HG03565 (cell line): ENCODE data around the gene SEPSECS.

ENCODE experiments used
- ATAC-seq: cut with Tn5 transposase; IDR thresholded peaks from one replicate; pipeline ENCODE4 v1.9.1; 2021; ENCODE audit warnings: mild to moderate bottlenecking, moderate library complexity; ENCODE audit not compliant: unreplicated experiment

Gene SEPSECS

GRCh38 chr4:25157081-25157480 is 3.2 kb downstream of the SEPSECS start:
- no peak for ATAC-seq

- ATAC-seq: no peak
Observed at GRCh38 chr4:25155947-25156346, 4.3 kb downstream of the SEPSECS start.

DNA sequence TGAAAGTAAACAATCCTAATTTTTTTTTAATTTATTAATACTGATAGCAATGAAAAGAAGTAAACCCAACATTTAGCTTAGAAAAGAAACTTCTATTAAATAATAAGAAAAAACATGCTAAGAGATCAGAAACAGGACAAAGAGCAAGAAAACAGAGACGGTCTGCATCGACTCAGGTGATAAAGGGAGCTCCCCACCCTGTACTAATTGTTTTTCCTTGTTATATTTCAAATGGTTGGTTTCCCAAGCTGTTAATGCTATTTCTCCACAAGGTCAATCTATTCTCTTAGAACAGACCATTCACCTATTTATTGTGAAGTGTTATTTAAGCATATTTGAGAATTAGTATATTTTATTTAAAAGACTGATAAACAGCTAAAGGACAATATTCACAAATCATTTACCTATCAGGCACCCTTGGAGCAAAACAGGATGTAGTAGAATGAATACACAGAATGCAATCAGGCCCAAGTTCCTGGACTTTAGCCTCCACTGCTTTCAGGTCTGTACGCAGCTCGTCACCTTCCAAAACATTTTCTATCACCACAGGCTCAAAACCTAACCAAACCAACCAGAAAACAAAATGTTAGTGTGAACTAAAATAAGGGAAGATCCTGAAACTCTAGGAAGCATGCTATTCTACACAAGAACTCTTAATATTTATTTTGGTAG is 5.5 kb downstream of the SEPSECS start:
- ATAC-seq: no peak

DNA sequence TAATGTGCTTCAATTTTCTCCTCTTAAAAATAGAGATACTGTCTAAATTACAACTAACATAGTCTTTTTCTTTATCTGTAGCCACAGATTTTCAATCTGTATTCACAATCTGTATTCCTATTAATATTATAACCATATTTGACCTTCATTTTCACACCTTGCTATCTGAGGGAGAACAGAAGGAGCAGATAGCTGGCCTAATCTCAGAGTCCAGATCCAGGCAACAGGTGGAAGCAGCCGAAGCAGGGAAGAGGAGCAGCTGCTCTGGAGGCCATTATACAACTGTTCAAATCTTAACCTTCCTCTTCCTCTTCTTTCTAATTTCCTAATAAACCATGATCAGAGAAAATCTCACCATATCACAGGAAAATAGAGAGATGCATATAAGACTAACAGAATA is 14.2 kb downstream of the SEPSECS start:
- ATAC-seq: no peak

- no peak for ATAC-seq
Observed at GRCh38 chr4:25144870-25145481, 15.3 kb downstream of the SEPSECS start.

- ATAC-seq: no peak
Observed at GRCh38 chr4:25142468-25142867, 17.8 kb downstream of the SEPSECS start.

DNA sequence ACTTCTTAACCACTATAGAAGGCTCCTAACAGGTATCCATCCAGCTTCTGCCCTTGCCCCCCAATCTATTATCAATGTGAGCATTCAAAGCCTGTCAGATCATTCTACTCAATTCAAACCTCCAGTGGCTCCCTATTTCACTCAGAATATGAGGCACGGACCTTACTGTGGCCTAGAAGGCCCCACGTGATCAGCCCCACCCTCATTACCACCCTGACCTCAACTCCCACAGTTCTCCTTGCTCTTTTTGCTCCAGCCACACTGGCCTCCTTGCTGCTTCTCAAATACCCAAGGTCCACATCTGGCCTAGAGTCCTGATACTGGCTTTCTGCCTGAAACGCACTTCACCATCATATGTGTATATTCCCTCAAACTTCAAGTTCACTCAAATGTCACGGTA is 18.7 kb downstream of the SEPSECS start:
- no peak for ATAC-seq

- no peak for ATAC-seq
Observed at GRCh38 chr4:25133132-25133531, 27.1 kb downstream of the SEPSECS start.

- no peak for ATAC-seq
Observed at GRCh38 chr4:25131926-25132325, 28.3 kb downstream of the SEPSECS start.

GRCh38 chr4:25131381-25131780 is 28.9 kb downstream of the SEPSECS start:
- no peak for ATAC-seq

DNA sequence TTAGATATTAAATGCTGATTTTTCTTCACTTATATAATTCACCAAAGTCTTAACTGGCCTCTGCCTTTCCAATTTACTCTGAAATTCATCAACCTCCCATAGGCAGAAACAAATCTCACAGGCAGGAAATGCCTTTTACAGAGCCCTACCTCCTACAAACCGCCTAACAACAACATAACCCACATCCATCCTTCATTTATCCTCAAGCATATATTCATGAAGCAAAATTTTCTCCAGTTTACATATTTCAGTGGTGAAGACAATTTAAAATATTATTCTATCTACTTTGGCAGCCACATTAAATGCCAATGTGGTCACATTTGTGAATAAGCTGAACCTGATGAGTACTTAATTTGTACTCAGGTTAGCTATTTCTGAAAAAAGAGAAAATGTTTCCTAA is 30.3 kb downstream of the SEPSECS start:
- ATAC-seq: no peak

GRCh38 chr4:25128671-25129070 is 31.6 kb downstream of the SEPSECS start:
- ATAC-seq: no peak

GRCh38 chr4:25123236-25123635 is 37.0 kb downstream of the SEPSECS start:
- ATAC-seq: peak; percentile 98

GRCh38 chr4:25120146-25120940 is 39.9 kb downstream of the SEPSECS start:
- no peak for ATAC-seq

DNA sequence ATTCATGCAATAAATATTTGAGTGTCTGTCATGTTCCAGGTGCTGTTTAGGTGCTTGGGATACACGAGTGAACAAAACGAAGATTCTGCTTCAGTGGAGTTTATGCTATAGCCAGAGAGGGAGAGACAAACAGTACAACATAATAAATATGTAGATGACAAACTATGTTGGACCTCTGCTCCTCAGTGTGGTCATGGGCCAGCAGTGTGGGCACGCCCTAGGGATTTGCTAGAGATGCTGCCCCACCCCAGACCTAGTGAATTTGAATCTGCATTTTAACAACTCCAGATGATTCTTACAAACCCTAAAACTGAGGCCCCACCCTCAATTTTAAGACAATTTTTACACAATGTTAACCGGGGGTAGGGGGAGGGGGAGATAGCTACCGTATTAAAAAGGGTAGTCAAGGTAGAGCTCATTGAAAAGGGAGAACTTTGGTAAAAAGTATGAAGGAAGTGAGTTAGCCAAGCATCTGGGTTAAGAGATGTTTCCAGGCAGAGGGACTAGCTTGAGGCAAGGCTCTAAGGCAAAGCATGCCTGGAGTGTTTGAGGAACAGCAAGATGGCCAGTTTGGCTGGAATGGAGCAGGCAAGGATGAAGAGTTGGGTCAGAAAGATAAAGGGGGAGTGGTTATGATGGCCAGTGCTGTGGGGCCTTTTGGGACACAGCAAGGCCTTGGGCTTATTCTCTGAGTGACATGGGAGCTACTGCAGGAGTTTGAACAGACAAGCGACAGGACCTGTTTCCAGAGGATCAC is 42.4 kb downstream of the SEPSECS start:
- no peak for ATAC-seq

DNA sequence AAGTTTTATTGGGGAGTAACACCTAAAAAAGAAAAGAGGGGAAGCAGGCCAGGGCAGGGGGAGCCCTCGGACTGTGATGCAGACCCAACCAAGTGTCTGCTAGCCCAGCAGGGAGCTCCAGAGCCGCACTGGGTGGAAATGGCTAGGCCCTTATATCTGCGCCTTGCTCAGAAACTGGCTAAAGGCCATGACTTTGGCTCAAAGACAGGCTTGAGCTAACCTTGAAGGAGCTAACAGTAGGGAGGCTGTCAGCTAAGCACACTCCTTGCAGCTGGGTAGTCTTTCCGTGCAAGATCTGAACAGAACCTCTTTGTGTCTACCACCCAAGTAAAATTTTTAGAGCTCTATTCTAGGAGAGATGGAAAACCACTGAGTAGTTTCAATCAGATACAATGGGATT is 43.0 kb downstream of the SEPSECS start:
- no peak for ATAC-seq

DNA sequence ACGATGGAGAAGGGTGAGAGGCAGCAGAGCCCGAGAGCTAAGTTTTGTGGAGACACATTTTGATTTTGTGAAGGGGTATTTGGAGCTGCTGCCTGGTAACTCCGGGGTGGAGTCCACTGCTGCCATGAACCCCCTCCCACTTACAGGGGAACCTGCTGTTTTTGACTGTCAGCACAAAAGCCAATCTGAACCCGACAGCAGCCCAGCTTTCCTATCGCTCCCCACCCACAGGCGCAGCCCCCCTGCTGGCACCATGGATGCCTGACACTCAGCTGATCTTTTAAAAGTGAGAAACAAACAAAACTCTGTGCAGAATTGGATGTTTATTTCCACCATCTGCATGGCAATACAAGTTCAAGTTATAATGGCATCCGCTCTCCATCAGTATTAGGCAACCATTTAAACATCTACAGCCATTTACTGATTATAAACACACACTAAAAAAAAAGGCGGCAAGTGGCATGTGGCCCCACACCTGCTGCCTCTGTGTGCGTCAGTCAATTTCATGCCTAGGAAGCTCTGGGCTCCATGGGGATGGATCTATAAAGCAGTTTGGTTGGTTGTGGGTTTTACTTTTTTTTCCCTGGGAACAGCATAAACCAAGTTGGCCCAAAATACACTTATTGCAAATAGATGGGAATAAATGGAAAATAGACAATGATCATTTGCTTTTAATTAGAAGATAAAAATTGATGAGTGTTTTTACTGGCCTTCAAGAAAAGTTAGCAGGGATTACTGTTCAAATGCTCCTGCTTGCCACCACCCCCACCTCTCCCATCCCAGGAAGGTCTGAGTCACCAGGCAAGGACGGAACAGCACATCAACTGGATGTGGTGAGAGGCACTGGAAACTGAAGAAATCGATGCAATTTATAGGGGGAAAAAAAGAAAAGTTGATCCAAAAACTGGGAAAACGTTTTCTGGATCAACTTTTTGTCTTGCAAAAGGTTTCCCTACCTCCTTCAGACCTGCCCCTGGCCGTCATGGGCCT is 46.0 kb downstream of the SEPSECS start:
- ATAC-seq: no peak

DNA sequence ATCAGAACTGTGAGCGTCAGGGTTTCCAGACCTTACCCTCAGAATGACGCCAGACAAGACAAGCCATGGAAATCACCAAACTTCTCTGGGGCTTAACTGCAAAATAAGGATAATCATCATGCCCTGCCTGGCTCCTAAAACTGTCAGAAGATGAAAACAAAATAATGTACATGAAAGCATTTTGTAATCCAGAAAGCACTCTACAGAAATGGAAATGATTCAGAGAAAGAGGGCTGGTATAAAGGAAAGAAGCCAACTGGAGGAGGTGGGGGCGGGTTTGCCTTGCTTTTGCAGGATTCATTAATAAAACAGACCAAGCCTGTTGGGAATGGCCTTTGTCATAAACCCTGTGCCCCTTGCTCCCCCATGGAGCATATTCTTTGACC is 47.3 kb downstream of the SEPSECS start:
- no peak for ATAC-seq

- ATAC-seq: no peak
Observed at GRCh38 chr4:25112366-25112994, 47.8 kb downstream of the SEPSECS start.
